HepG2 (cell line): ENCODE data around the gene SMPX. TPM values are rescaled to one million over a fixed set of nuclear protein-coding genes. Genes with fewer than 3 reads are reported as not detected.

ENCODE experiments used
- ATAC-seq: fragments of 200-7000 bp; cut with Tn5 transposase; 3 replicates; pipeline ENCODE4 v1.9.1; 2020; ENCODE audit warnings: mild to moderate bottlenecking, moderate library complexity
- BruUV-seq: library from RNA; stranded (reverse); fragments of 400-500 nt; replicated peaks from 2 replicates; lab custom pipeline; 2021; lab: Mats Ljungman, UMichigan
- CTCF ChIA-PET: fragments of 300-600 bp; formaldehyde crosslinking; extraction: SDS; loops from one replicate; lab custom pipeline; 2021; ENCODE audit warnings: low total read pairs, inconsistent platforms, low intra/inter-chr PET ratio; lab: Yijun Ruan, JAX
- POLR2A ChIA-PET: fragments of 350-600 bp; sonication (Branson Sonifier 250); formaldehyde crosslinking; loops from one replicate; lab custom pipeline; 2020; ENCODE audit warnings: antibody characterized with exemption, inconsistent platforms; lab: Yijun Ruan, JAX
- DNase-seq: peaks from one replicate; pipeline ENCODE4 v3.0.0-alpha.2; 2015; ENCODE audit warnings: low spot score
- FAIRE-seq: peaks from 3 replicates; lab custom pipeline; 2011; peaks lifted over from hg19 to GRCh38; lab: Jason Lieb, UNC
- H2AFZ ChIP-seq: one replicate; pipeline ENCODE4 v1.6.1; 2011; ENCODE audit warnings: low read length, inconsistent platforms
- H3K27ac ChIP-seq: fragments of 300-600 bp; 3 replicates; pipeline ENCODE4 v1.8.0; 2011; ENCODE audit warnings: mixed run types, mild to moderate bottlenecking, mixed read lengths, low read length, inconsistent platforms; ENCODE audit not compliant: insufficient read depth; ENCODE audit errors: extremely low read length
- H3K27me3 ChIP-seq, 2 experiments: fragments of 200-600 bp in 1 of 2; 2 replicates in 1 of 2; 3 replicates in 1 of 2; pipeline versions ENCODE4 v1.6.0 to v1.8.0; 2011; ENCODE audit warnings: low read length in 2 of 2, mild to moderate bottlenecking in 2 of 2, moderate library complexity in 2 of 2, inconsistent platforms in 1 of 2; ENCODE audit not compliant: insufficient read depth in 2 of 2, control insufficient read depth in 1 of 2
- H3K36me3 ChIP-seq, 2 experiments: fragments of 200-600 bp in 1 of 2; replicated peaks in 1 of 2; 2 replicates in 1 of 2; 3 replicates in 1 of 2; pipeline versions ENCODE4 v1.5.1 to v1.8.0; 2011; ENCODE audit warnings: low read length in 2 of 2, inconsistent platforms in 1 of 2; ENCODE audit not compliant: insufficient read depth in 2 of 2, control insufficient read depth in 1 of 2
- H3K4me1 ChIP-seq: 2 replicates; pipeline ENCODE4 v1.5.1; 2012; ENCODE audit warnings: low read length, inconsistent platforms; ENCODE audit not compliant: insufficient read depth
- H3K4me2 ChIP-seq: 2 replicates; pipeline ENCODE4 v1.6.0; 2011; ENCODE audit warnings: low read depth, low read length, inconsistent platforms
- H3K4me3 ChIP-seq, 3 experiments: fragments of 200-600 bp in 1 of 3; sonication (generic), shearing (Covaris generic) in 1 of 3; replicated peaks in 1 of 3; 2 replicates each; pipeline ENCODE4 v1.5.1; 2011 to 2016; ENCODE audit warnings: low read length in 3 of 3, inconsistent platforms in 2 of 3, low read depth in 2 of 3, mild to moderate bottlenecking in 2 of 3, control low read depth in 1 of 3, mixed read lengths in 1 of 3; ENCODE audit not compliant: insufficient read depth in 1 of 3
- H3K79me2 ChIP-seq: one replicate; pipeline ENCODE4 v1.6.1; 2011; ENCODE audit warnings: low read length, inconsistent platforms; ENCODE audit not compliant: insufficient read depth
- H3K9ac ChIP-seq: 2 replicates; pipeline ENCODE4 v1.6.0; 2011; ENCODE audit warnings: mild to moderate bottlenecking, low read depth, low read length, inconsistent platforms; ENCODE audit not compliant: insufficient read depth
- H3K9me3 ChIP-seq: 2 replicates; pipeline ENCODE4 v1.5.1; 2012; ENCODE audit warnings: mild to moderate bottlenecking, low read length
- H4K20me1 ChIP-seq: 2 replicates; pipeline ENCODE4 v1.6.0; 2011; ENCODE audit warnings: inconsistent platforms, mild to moderate bottlenecking, low read length, moderate library complexity; ENCODE audit not compliant: insufficient read depth
- BATF2 ChIP-seq: sonication (generic); formaldehyde crosslinking; IDR thresholded peaks from 2 replicates; pipeline ENCODE4 v1.8.0; 2022; ENCODE audit warnings: mild to moderate bottlenecking, missing genetic modification reagents, moderate library complexity
- DDIT3 ChIP-seq: sonication (generic); formaldehyde crosslinking; IDR thresholded peaks from 2 replicates; pipeline ENCODE4 v1.4.0; 2020; ENCODE audit warnings: mild to moderate bottlenecking, missing genetic modification reagents
- E2F2 ChIP-seq: sonication (generic); formaldehyde crosslinking; IDR thresholded peaks from 2 replicates; pipeline ENCODE4 v1.4.0; 2020; ENCODE audit warnings: missing genetic modification reagents, borderline replicate concordance
- HMGXB3 ChIP-seq: sonication (generic); formaldehyde crosslinking; IDR thresholded peaks from 2 replicates; pipeline ENCODE4 v1.4.0; 2020; ENCODE audit warnings: missing genetic modification reagents, borderline replicate concordance
- MTF1 ChIP-seq: sonication (generic); formaldehyde crosslinking; IDR thresholded peaks from 2 replicates; pipeline ENCODE4 v1.5.0; 2020; ENCODE audit warnings: missing genetic modification reagents
- NR2F6 ChIP-seq, 2 experiments: IDR thresholded peaks; 2 replicates each; pipeline ENCODE4 v1.6.1; 2016; ENCODE audit warnings: antibody characterized with exemption in 1 of 2, mild to moderate bottlenecking in 1 of 2
- PHF8 ChIP-seq: sonication (generic); formaldehyde crosslinking; IDR thresholded peaks from 2 replicates; pipeline ENCODE4 v1.5.0; 2020; ENCODE audit warnings: missing genetic modification reagents
- PREB ChIP-seq: sonication (generic); formaldehyde crosslinking; IDR thresholded peaks from 2 replicates; pipeline ENCODE4 v1.4.0; 2020; ENCODE audit warnings: missing genetic modification reagents
- RARA ChIP-seq: IDR thresholded peaks from 2 replicates; pipeline ENCODE4 v1.6.1; 2016; ENCODE audit warnings: missing genetic modification reagents, missing compliant biosample characterization
- SMAD9 ChIP-seq: sonication (generic); formaldehyde crosslinking; IDR thresholded peaks from 2 replicates; pipeline ENCODE4 v1.5.1; 2020; ENCODE audit warnings: mild to moderate bottlenecking, missing genetic modification reagents
- ZBTB7A ChIP-seq: sonication (generic); formaldehyde crosslinking; IDR thresholded peaks from 2 replicates; pipeline ENCODE4 v1.8.0; 2022; ENCODE audit warnings: mild to moderate bottlenecking, missing genetic modification reagents
- ZNF550 ChIP-seq: sonication (generic); formaldehyde crosslinking; IDR thresholded peaks from 2 replicates; pipeline ENCODE4 v1.4.0; 2020; ENCODE audit warnings: mild to moderate bottlenecking, missing genetic modification reagents, borderline replicate concordance
- ZNF552 ChIP-seq: sonication (generic); formaldehyde crosslinking; IDR thresholded peaks from 2 replicates; pipeline ENCODE4 v1.9.0; 2022; ENCODE audit warnings: missing genetic modification reagents, mild to moderate bottlenecking, borderline replicate concordance
- ZNF605 ChIP-seq: sonication (generic); formaldehyde crosslinking; IDR thresholded peaks from 2 replicates; pipeline ENCODE4 v1.8.0; 2022; ENCODE audit warnings: mild to moderate bottlenecking, missing genetic modification reagents
- ZNF740 ChIP-seq: sonication (generic); formaldehyde crosslinking; IDR thresholded peaks from 2 replicates; pipeline ENCODE4 v1.4.0; 2020; ENCODE audit warnings: missing genetic modification reagents
- ZNF746 ChIP-seq: sonication (generic); formaldehyde crosslinking; IDR thresholded peaks from 2 replicates; pipeline ENCODE4 v1.8.0; 2022; ENCODE audit warnings: mild to moderate bottlenecking, missing genetic modification reagents
- WGBS: methylation state at CpG from one replicate; pipeline ENCODE4 v1.1.6; 2017; ENCODE audit warnings: low lambda C conversion rate; 5-methylcytosine and 5-hydroxymethylcytosine counted together
- in situ Hi-C: cut with HindIII; loops from 2 replicates; pipeline ENCODE4 v1.10.0; 2017; ENCODE audit warnings: low pct_unique_long_range_greater_than_20kb; ENCODE audit not compliant: extremely low pct_ligation_motif_present
- intact Hi-C: fragments of 100-400 bp; cut with micrococcal nuclease; formaldehyde crosslinking; loops from one replicate; pipeline ENCODE4 v1.10.0; 2022; ENCODE audit not compliant: unreplicated experiment
- polyA plus RNA-seq, 8 experiments: library from polyadenylated mRNA; depleted of rRNA in 3 of 8; stranded (reverse) in 7 of 8; unstranded in 1 of 8; fragments of >200 nt; fragmentation: Illumina TruSeq in 4 of 8; extraction: Trizol in 4 of 8; gene quantifications; 2 replicates each; pipeline versions ENCODE4 v1.2.1 to v1.2.3, GENCODE V29; 2011 to 2016; ENCODE audit warnings: low read depth in 4 of 8, missing spikeins in 1 of 8, mixed read lengths in 1 of 8; ENCODE audit not compliant: insufficient read depth in 1 of 8
- total RNA-seq, 5 experiments: library from RNA; depleted of rRNA; stranded (reverse); fragments of >200 nt; fragmentation: Illumina TruSeq; extraction: Trizol; gene quantifications; 2 replicates each; pipeline ENCODE4 v1.2.3, GENCODE V29; 2016; ENCODE audit warnings: low read depth in 1 of 5

The SMPX gene
- total and polyA plus RNA-seq, 2 of the 13 experiments (the other 11 are each of a cell fraction or from before 2014, with no cell fraction given): 0.95 to 1.8 TPM

- no peaks in the 10 kb centered on the region for H4K20me1 ChIP-seq
- no peak for DNase-seq
- H2AFZ ChIP-seq: no peak overlapping the region
- H3K9me3 ChIP-seq: no peaks in the 10 kb centered on the region
- CTCF ChIA-PET: no interaction called here
- no peak for ATAC-seq
- no peak overlapping the region for H3K9ac ChIP-seq
- BruUV-seq: no TSS peak
- H3K4me3 ChIP-seq: no peak overlapping the region
- POLR2A ChIA-PET: no interaction called here
- no peaks in the 10 kb centered on the region for H3K36me3 ChIP-seq
- intact Hi-C loops (no loop called here), in situ Hi-C loops (no loop called here)
- no peaks in the 10 kb centered on the region for H3K79me2 ChIP-seq
- FAIRE-seq: no peak
- H3K4me1 ChIP-seq: no peaks in the 10 kb centered on the region
- 0% methylated on average over 2 of the region's 2 CpGs for WGBS
- H3K27me3 ChIP-seq: no peaks in the 10 kb centered on the region
- no peak overlapping the region for H3K4me2 ChIP-seq
- H3K27ac ChIP-seq: no peak overlapping the region
- TF ChIP-seq ZBTB7A (CRISPR knock-in tag) (no peak), HMGXB3 (CRISPR knock-in tag) (no peak), ZNF552 (CRISPR knock-in tag) (no peak), DDIT3 (CRISPR knock-in tag) (no peak), PREB (CRISPR knock-in tag) (no peak), PHF8 (CRISPR knock-in tag) (no peak), ZNF605 (CRISPR knock-in tag) (no peak), NR2F6 (IDR thresholded peaks at IDR 0.05) (no peak), NR2F6 (CRISPR knock-in tag; IDR thresholded peaks at IDR 0.05) (no peak), RARA (no peak), BATF2 (CRISPR knock-in tag) (no peak), MTF1 (CRISPR knock-in tag) (no peak), ZNF746 (CRISPR knock-in tag) (no peak), ZNF740 (no peak), E2F2 (CRISPR knock-in tag) (no peak), ZNF550 (no peak), SMAD9 (CRISPR knock-in tag) (no peak)
Observed at GRCh38 chrX:21675931-21676330, 82.0 kb downstream of the SMPX start.
